Keratinocyte (primary cell): Measurements from ENCODE around the gene FAM50B. TPM values are rescaled to one million over a fixed set of nuclear protein-coding genes. Genes with fewer than 3 reads are reported as not detected.

ENCODE experiments used
- DNase-seq: peaks from one replicate; pipeline ENCODE4 v3.0.0-alpha.2; 2011; ENCODE audit warnings: low read depth, missing footprints, low spot score
- FAIRE-seq: peaks from 2 replicates; lab custom pipeline; 2011; peaks lifted over from hg19 to GRCh38; lab: Jason Lieb, UNC
- H2AFZ ChIP-seq: 2 replicates; pipeline ENCODE4 v1.6.0; 2012; ENCODE audit warnings: low read length, control low read depth, inconsistent platforms; ENCODE audit not compliant: control insufficient read depth
- H3K27ac ChIP-seq: 2 replicates; pipeline ENCODE4 v1.5.1; 2011; ENCODE audit warnings: low read length; ENCODE audit not compliant: control insufficient read depth, insufficient read depth
- H3K27me3 ChIP-seq: 3 replicates; pipeline ENCODE4 v1.6.0; 2011; ENCODE audit warnings: low read length; ENCODE audit not compliant: control insufficient read depth, insufficient read depth; ENCODE audit errors: extremely low read depth
- H3K36me3 ChIP-seq, 2 experiments: 2 replicates in 1 of 2; 3 replicates in 1 of 2; pipeline ENCODE4 v1.5.1; 2011; ENCODE audit warnings: low read length in 2 of 2, mild to moderate bottlenecking in 1 of 2; ENCODE audit not compliant: control insufficient read depth in 2 of 2, insufficient read depth in 2 of 2; ENCODE audit errors: extremely low read depth in 1 of 2
- H3K4me1 ChIP-seq: 3 replicates; pipeline ENCODE4 v1.5.1; 2011; ENCODE audit warnings: low read length; ENCODE audit not compliant: control insufficient read depth, insufficient read depth; ENCODE audit errors: extremely low read depth
- H3K4me2 ChIP-seq: 3 replicates; pipeline ENCODE4 v1.6.0; 2011; ENCODE audit warnings: low read depth, low read length; ENCODE audit not compliant: control insufficient read depth, insufficient read depth; ENCODE audit errors: extremely low read depth
- H3K4me3 ChIP-seq, 3 experiments: fragments of 200-600 bp in 1 of 3; sonication (generic) in 1 of 3; 2 replicates in 2 of 3; 3 replicates in 1 of 3; pipeline ENCODE4 v1.5.1; 2011 to 2016; ENCODE audit warnings: low read length in 3 of 3, mild to moderate bottlenecking in 3 of 3, control low read depth in 2 of 3, inconsistent platforms in 1 of 3, low read depth in 1 of 3, mixed read lengths in 1 of 3, mixed run types in 1 of 3, moderate library complexity in 1 of 3; ENCODE audit not compliant: control insufficient read depth in 2 of 3, insufficient read depth in 2 of 3; ENCODE audit errors: extremely low read depth in 1 of 3
- H3K79me2 ChIP-seq: 2 replicates; pipeline ENCODE4 v1.6.0; 2012; ENCODE audit warnings: low read length; ENCODE audit not compliant: control insufficient read depth, insufficient read depth
- H3K9ac ChIP-seq: 3 replicates; pipeline ENCODE4 v1.6.0; 2011; ENCODE audit warnings: low read length; ENCODE audit not compliant: control insufficient read depth, insufficient read depth; ENCODE audit errors: extremely low read depth
- H3K9me1 ChIP-seq: 3 replicates; pipeline ENCODE4 v1.6.0; 2011; ENCODE audit warnings: low read length; ENCODE audit not compliant: control insufficient read depth, insufficient read depth; ENCODE audit errors: extremely low read depth
- H3K9me3 ChIP-seq: 2 replicates; pipeline ENCODE4 v1.5.1; 2012; ENCODE audit warnings: low read depth, low read length; ENCODE audit not compliant: control insufficient read depth
- H4K20me1 ChIP-seq: 3 replicates; pipeline ENCODE4 v1.6.0; 2011; ENCODE audit warnings: low read length; ENCODE audit not compliant: control insufficient read depth, insufficient read depth; ENCODE audit errors: extremely low read depth
- CTCF ChIP-seq, 3 experiments: IDR thresholded peaks in 1 of 3; conservative IDR thresholded peaks in 1 of 3; optimal IDR thresholded peaks in 1 of 3; 2 replicates in 2 of 3; 3 replicates in 1 of 3; pipeline versions ENCODE3 to v1.5.1; 2011; ENCODE audit warnings: low read length in 3 of 3, mild to moderate bottlenecking in 3 of 3, moderate library complexity in 2 of 3, control low read depth in 1 of 3, inconsistent platforms in 1 of 3; ENCODE audit not compliant: insufficient read depth in 2 of 3; ENCODE audit errors: extremely low read depth in 1 of 3
- EZH2 ChIP-seq: IDR thresholded peaks from one replicate; pipeline ENCODE4 v1.6.1; 2012; ENCODE audit warnings: inconsistent platforms, mild to moderate bottlenecking, low read length, moderate library complexity
- dilution Hi-C: fragments of 300-500 bp; cut with MboI; formaldehyde crosslinking; loops from one replicate; pipeline ENCODE4 v1.7.0; 2020; ENCODE audit warnings: low sequenced_read_pairs; ENCODE audit not compliant: extremely low pct_ligation_motif_present
- polyA plus RNA-seq, 5 experiments: library from polyadenylated mRNA; depleted of rRNA in 3 of 5; stranded (reverse) in 3 of 5; stranded (forward) in 1 of 5; unstranded in 1 of 5; fragments of >200 nt; gene quantifications; 1 replicate in 1 of 5; 2 replicates in 3 of 5; 3 replicates in 1 of 5; pipeline versions ENCODE4 v1.2.1 to v1.2.3, GENCODE V29; 2011 to 2012; ENCODE audit warnings: missing spikeins in 2 of 5, low read depth in 1 of 5, low replicate concordance in 1 of 5

The FAM50B gene
- polyA plus RNA-seq, 1 donor (not counting 4 experiments of a cell fraction or from before 2014, with no cell fraction given), result 4.0 TPM

GRCh38 chr6:3885262-3886036 is 36.3 kb downstream of the FAM50B start:
- FAIRE-seq, result no peak
- peak; percentile 30 to 39 (median 36) for TF ChIP-seq CTCF (optimal IDR thresholded peaks at IDR 0.05 in 1 of 3, IDR thresholded peaks at IDR 0.05 in 1 of 3, conservative IDR thresholded peaks at IDR 0.05 in 1 of 3; ENCODE audit: extremely low read depth in 1 of 3, insufficient read depth in 2 of 3, low read length in 3 of 3)
- no peak for TF ChIP-seq EZH2
- dilution Hi-C loops, result no loop called here

GRCh38 chr6:3887150-3887700 is 38.1 kb downstream of the FAM50B start:
- Histone ChIP-seq H2AFZ (no peak overlapping the region), H3K79me2 (no peaks in the 10 kb centered on the region), H3K4me3 (no peak overlapping the region), H3K4me2 (no peak overlapping the region), H3K27me3 (no peaks in the 10 kb centered on the region), H3K9me3 (no peaks in the 10 kb centered on the region), H3K9ac (no peak overlapping the region), H3K36me3 (no peaks in the 10 kb centered on the region), H3K4me1 (peaks cover 10% of the 10 kb centered on the region), H3K9me1 (no peaks in the 10 kb centered on the region), H3K27ac (no peak overlapping the region), H4K20me1 (no peaks in the 10 kb centered on the region)
- TF ChIP-seq EZH2, result no peak
- TF ChIP-seq CTCF (optimal IDR thresholded peaks at IDR 0.05 in 1 of 3, IDR thresholded peaks at IDR 0.05 in 1 of 3, conservative IDR thresholded peaks at IDR 0.05 in 1 of 3; ENCODE audit: extremely low read depth in 1 of 3, insufficient read depth in 2 of 3, low read length in 3 of 3), result peak; percentile 48 to 69 (median 52)
- dilution Hi-C loops, result no loop called here
- FAIRE-seq (no peak), DNase-seq (no peak)

More at GRCh38 chr6:3885262-3886036, 36.3 kb downstream of the FAM50B start:
- Histone ChIP-seq H4K20me1 (no peaks in the 10 kb centered on the region), H3K27ac (no peak overlapping the region), H3K9me3 (no peaks in the 10 kb centered on the region), H3K36me3 (no peaks in the 10 kb centered on the region), H3K4me1 (peaks cover 10% of the 10 kb centered on the region), H3K79me2 (no peaks in the 10 kb centered on the region), H2AFZ (no peak overlapping the region), H3K9ac (no peak overlapping the region), H3K4me2 (no peak overlapping the region), H3K27me3 (no peaks in the 10 kb centered on the region), H3K4me3 (no peak overlapping the region), H3K9me1 (no peaks in the 10 kb centered on the region)
- no peak for DNase-seq
